HepG2 (cell line): ENCODE results near the gene LTA.

ENCODE experiments used
- CTCF ChIP-seq: sonication (generic); formaldehyde crosslinking; IDR thresholded peaks from 2 replicates; pipeline ENCODE4 v1.5.0; 2020; ENCODE audit warnings: mild to moderate bottlenecking, missing genetic modification reagents, moderate library complexity
- HNRNPK ChIP-seq: fragments of 200-400 bp; formaldehyde crosslinking; IDR thresholded peaks from 2 replicates; pipeline ENCODE4 v1.6.1; 2018; ENCODE audit warnings: low read length, low read depth, moderate library complexity, mild to moderate bottlenecking; ENCODE audit not compliant: poor library complexity, severe bottlenecking
- JUND ChIP-seq: sonication (generic); formaldehyde crosslinking; IDR thresholded peaks from 2 replicates; pipeline ENCODE4 v1.8.0; 2022; ENCODE audit warnings: mild to moderate bottlenecking, missing genetic modification reagents
- NONO ChIP-seq, 2 experiments: fragments of 450-650 bp in 1 of 2; sonication (generic) in 1 of 2; formaldehyde crosslinking in 1 of 2; IDR thresholded peaks in 1 of 2; conservative IDR thresholded peaks in 1 of 2; 2 replicates each; pipeline versions ENCODE4 v1.6.1 to v1.8.0; 2017 to 2022; ENCODE audit warnings: mild to moderate bottlenecking in 1 of 2, missing genetic modification reagents in 1 of 2, moderate library complexity in 1 of 2
- PREB ChIP-seq: sonication (generic); formaldehyde crosslinking; IDR thresholded peaks from 2 replicates; pipeline ENCODE4 v1.4.0; 2020; ENCODE audit warnings: missing genetic modification reagents
- SIN3A ChIP-seq: IDR thresholded peaks from 2 replicates; pipeline ENCODE4 v1.6.1; 2011; ENCODE audit warnings: low read depth, mild to moderate bottlenecking, control low read depth, low read length, borderline replicate concordance
- ZBTB10 ChIP-seq: sonication (generic); formaldehyde crosslinking; IDR thresholded peaks from 2 replicates; pipeline ENCODE4 v1.4.0; 2020; ENCODE audit warnings: missing genetic modification reagents, borderline replicate concordance
- ZNF263 ChIP-seq: sonication (generic); formaldehyde crosslinking; IDR thresholded peaks from 2 replicates; pipeline ENCODE4 v1.4.0; 2020; ENCODE audit warnings: missing genetic modification reagents
- ZNF704 ChIP-seq: sonication (generic); formaldehyde crosslinking; IDR thresholded peaks from 2 replicates; pipeline ENCODE4 v1.8.1; 2023; ENCODE audit warnings: mild to moderate bottlenecking, inconsistent platforms, moderate library complexity, missing genetic modification reagents, borderline replicate concordance
- ZNF780A ChIP-seq: sonication (generic); formaldehyde crosslinking; IDR thresholded peaks from 2 replicates; pipeline ENCODE4 v1.8.0; 2022; ENCODE audit warnings: mild to moderate bottlenecking, missing genetic modification reagents, moderate library complexity
- ZNF792 ChIP-seq: IDR thresholded peaks from 2 replicates; pipeline ENCODE4 v1.6.1; 2016
- TF ChIP-seq, protein P1 (sequence below): sonication (generic); formaldehyde crosslinking; IDR thresholded peaks from 2 replicates; pipeline ENCODE4 v1.4.0; 2020; ENCODE audit warnings: missing genetic modification reagents, mild to moderate bottlenecking, borderline replicate concordance
- TF ChIP-seq, protein P2 (sequence below): sonication (generic); formaldehyde crosslinking; IDR thresholded peaks from 2 replicates; pipeline ENCODE4 v1.4.0; 2020; ENCODE audit warnings: missing genetic modification reagents, mild to moderate bottlenecking, borderline replicate concordance

DNA sequence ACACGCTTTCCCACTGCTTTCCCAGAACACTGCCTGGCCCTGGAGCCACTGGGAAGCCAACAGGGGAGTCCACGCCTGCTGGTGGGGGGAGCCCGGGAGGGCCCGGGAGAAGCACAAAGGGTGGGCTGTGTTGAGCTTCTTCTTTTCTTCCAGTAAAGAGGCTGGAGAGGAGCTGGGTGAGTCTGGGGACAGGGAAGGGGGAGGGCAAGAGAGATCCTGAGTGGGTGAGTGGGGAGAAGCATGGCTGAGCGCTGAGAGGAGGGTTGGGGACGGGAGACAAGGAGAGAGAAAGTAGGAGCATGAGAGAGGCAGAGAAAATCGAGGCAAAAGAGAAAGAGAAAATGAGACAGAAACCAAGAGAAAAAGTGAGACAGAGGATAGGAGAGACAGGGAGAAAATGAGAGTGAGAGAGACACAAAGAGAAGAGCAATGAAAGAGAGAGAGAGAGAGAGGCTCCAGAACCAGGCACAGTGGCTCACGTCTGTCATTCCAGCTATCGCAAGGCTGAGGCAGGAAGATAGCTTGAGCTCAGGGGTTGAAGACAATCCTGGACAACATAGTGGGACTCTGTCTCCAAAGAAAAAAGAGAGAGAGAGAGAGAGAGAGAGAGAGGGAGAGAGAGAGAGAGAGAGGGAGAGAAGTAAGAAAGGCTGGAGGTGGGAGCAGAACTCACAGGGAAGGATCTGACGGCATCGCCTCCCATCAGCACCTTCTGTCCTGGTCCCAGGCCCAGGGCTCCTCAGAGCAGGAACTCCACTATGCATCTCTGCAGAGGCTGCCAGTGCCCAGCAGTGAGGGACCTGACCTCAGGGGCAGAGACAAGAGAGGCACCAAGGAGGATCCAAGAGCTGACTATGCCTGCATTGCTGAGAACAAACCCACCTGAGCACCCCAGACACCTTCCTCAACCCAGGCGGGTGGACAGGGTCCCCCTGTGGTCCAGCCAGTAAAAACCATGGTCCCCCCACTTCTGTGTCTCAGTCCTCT, 16.0 kb downstream of the LTA start:
- no peak for TF ChIP-seq SIN3A
- no peak for TF ChIP-seq CTCF
- no peak for TF ChIP-seq JUND (CRISPR knock-in tag)
- TF ChIP-seq ZNF792, result no peak
- TF ChIP-seq NONO (IDR thresholded peaks at IDR 0.05), result no peak
- TF ChIP-seq NONO (CRISPR knock-in tag; conservative IDR thresholded peaks at IDR 0.05), result no peak
- no peak for TF ChIP-seq PREB (CRISPR knock-in tag)
- no peak for TF ChIP-seq ZNF704 (CRISPR knock-in tag)
- TF ChIP-seq ZNF263 (CRISPR knock-in tag), result no peak
- no peak for TF ChIP-seq ZBTB10
- TF ChIP-seq, protein P1, sequence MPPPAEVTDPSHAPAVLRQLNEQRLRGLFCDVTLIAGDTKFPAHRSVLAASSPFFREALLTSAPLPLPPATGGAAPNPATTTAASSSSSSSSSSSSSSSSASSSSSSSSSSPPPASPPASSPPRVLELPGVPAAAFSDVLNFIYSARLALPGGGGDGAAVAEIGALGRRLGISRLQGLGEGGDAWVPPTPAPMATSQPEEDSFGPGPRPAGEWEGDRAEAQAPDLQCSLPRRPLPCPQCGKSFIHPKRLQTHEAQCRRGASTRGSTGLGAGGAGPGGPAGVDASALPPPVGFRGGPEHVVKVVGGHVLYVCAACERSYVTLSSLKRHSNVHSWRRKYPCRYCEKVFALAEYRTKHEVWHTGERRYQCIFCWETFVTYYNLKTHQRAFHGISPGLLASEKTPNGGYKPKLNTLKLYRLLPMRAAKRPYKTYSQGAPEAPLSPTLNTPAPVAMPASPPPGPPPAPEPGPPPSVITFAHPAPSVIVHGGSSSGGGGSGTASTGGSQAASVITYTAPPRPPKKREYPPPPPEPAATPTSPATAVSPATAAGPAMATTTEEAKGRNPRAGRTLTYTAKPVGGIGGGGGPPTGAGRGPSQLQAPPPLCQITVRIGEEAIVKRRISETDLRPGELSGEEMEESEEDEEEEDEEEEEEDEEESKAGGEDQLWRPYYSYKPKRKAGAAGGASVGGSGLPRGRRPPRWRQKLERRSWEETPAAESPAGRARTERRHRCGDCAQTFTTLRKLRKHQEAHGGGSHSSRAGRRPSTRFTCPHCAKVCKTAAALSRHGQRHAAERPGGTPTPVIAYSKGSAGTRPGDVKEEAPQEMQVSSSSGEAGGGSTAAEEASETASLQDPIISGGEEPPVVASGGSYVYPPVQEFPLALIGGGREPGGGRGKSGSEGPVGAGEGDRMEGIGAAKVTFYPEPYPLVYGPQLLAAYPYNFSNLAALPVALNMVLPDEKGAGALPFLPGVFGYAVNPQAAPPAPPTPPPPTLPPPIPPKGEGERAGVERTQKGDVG (CRISPR knock-in tag), result no peak
- no peak for TF ChIP-seq HNRNPK
- TF ChIP-seq, protein P2, sequence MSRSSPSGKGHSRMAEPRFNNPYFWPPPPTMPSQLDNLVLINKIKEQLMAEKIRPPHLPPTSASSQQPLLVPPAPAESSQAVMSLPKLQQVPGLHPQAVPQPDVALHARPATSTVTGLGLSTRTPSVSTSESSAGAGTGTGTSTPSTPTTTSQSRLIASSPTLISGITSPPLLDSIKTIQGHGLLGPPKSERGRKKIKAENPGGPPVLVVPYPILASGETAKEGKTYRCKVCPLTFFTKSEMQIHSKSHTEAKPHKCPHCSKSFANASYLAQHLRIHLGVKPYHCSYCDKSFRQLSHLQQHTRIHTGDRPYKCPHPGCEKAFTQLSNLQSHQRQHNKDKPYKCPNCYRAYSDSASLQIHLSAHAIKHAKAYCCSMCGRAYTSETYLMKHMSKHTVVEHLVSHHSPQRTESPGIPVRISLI (CRISPR knock-in tag), result no peak
- no peak for TF ChIP-seq ZNF780A (CRISPR knock-in tag)
